Placental epithelial cell (primary cell): ENCODE results near the gene RGS5. TPM values are rescaled to one million over a fixed set of nuclear protein-coding genes. Genes with fewer than 3 reads are reported as not detected.

Experiments
- total RNA-seq: library from RNA; depleted of rRNA; stranded (reverse); fragments of >200 nt; gene quantifications from 2 replicates; pipeline ENCODE4 v1.2.3, GENCODE V29; 2012

The RGS5 gene
- total RNA-seq = 0.39 and 1.8 TPM in 2 replicates

GRCh38 chr1:163202833-163203451 is at the start of gene RGS5:
RGS5 (minus strand) TSS chr1:163202916; CDS start chr1:163202835, 81 bp downstream.

Other genes with a start within 250 kb of the RGS5 start
- 0.79 and 1.2 TPM in 2 replicates for gene RGS4, start 133.6 kb downstream of the RGS5 start, total RNA-seq
- gene NUF2, start 119.0 kb upstream of the RGS5 start, total RNA-seq = 2.7 and 4.2 TPM in 2 replicates